ENCODE measurements around the gene PLB1.
A peak's percentile ranks its signal among the peaks of the same experiment; 100 is the strongest.

Gene PLB1

GRCh38 chr2:28668106-28668814 lies 172.4 kb downstream of the PLB1 start:
- no peak for DNase-seq (ENCODE audit: low read depth)

GRCh38 chr2:28668880-28669279 lies 173.0 kb downstream of the PLB1 start:
- no peak for DNase-seq (ENCODE audit: low read depth)

- DNase-seq (ENCODE audit: low read depth), result no peak
Measured at GRCh38 chr2:28670856-28671255, 175.0 kb downstream of the PLB1 start.

- DNase-seq (ENCODE audit: low read depth), result no peak
Measured at GRCh38 chr2:28673338-28673737, 177.5 kb downstream of the PLB1 start.

- no peak for DNase-seq (ENCODE audit: low read depth)
Measured at GRCh38 chr2:28674062-28674712, 178.3 kb downstream of the PLB1 start.

GRCh38 chr2:28674713-28675068 lies 178.8 kb downstream of the PLB1 start:
- DNase-seq (ENCODE audit: low read depth), result no peak

GRCh38 chr2:28676152-28676835 lies 180.4 kb downstream of the PLB1 start:
- no peak for DNase-seq (ENCODE audit: low read depth)

- no peak for DNase-seq (ENCODE audit: low read depth)
Measured at GRCh38 chr2:28678175-28678855, 182.5 kb downstream of the PLB1 start.

- no peak for DNase-seq (ENCODE audit: low read depth)
Measured at GRCh38 chr2:28678944-28679343, 183.1 kb downstream of the PLB1 start.

- no peak for DNase-seq (ENCODE audit: low read depth)
Measured at GRCh38 chr2:28680657-28681056, 184.8 kb downstream of the PLB1 start.

GRCh38 chr2:28681158-28681571 lies 185.3 kb downstream of the PLB1 start:
- DNase-seq (ENCODE audit: low read depth), result peak; percentile 51

GRCh38 chr2:28681606-28682005 lies 185.7 kb downstream of the PLB1 start:
- no peak for DNase-seq (ENCODE audit: low read depth)

GRCh38 chr2:28683100-28683706 lies 187.3 kb downstream of the PLB1 start:
- no peak for DNase-seq (ENCODE audit: low read depth)

- DNase-seq (ENCODE audit: low read depth), result no peak
Measured at GRCh38 chr2:28684142-28684858, 188.4 kb downstream of the PLB1 start.

GRCh38 chr2:28687171-28687570 lies 191.3 kb downstream of the PLB1 start:
- DNase-seq (ENCODE audit: low read depth), result no peak

GRCh38 chr2:28687640-28688385 lies 192.0 kb downstream of the PLB1 start:
- DNase-seq (ENCODE audit: low read depth), result no peak

GRCh38 chr2:28688818-28689217 lies 193.0 kb downstream of the PLB1 start:
- no peak for DNase-seq (ENCODE audit: low read depth)

GRCh38 chr2:28689771-28690170 lies 193.9 kb downstream of the PLB1 start:
- no peak for DNase-seq (ENCODE audit: low read depth)

- no peak for DNase-seq (ENCODE audit: low read depth)
Measured at GRCh38 chr2:28692411-28692810, 196.6 kb downstream of the PLB1 start.

- no peak for DNase-seq (ENCODE audit: low read depth)
Measured at GRCh38 chr2:28693223-28693622, 197.4 kb downstream of the PLB1 start.
